ENCODE data around the gene PNMT. TPM values are rescaled to one million over a fixed set of nuclear protein-coding genes. Genes with fewer than 3 reads are reported as not detected.
"Not testable (repeated sequence)": the region's sequence is repeated elsewhere in the genome, so short reads cannot be mapped to it uniquely, and the experiment has no call there.

Gene PNMT
- total RNA-seq, 2 experiments from 2014 or later: not detected

DNA sequence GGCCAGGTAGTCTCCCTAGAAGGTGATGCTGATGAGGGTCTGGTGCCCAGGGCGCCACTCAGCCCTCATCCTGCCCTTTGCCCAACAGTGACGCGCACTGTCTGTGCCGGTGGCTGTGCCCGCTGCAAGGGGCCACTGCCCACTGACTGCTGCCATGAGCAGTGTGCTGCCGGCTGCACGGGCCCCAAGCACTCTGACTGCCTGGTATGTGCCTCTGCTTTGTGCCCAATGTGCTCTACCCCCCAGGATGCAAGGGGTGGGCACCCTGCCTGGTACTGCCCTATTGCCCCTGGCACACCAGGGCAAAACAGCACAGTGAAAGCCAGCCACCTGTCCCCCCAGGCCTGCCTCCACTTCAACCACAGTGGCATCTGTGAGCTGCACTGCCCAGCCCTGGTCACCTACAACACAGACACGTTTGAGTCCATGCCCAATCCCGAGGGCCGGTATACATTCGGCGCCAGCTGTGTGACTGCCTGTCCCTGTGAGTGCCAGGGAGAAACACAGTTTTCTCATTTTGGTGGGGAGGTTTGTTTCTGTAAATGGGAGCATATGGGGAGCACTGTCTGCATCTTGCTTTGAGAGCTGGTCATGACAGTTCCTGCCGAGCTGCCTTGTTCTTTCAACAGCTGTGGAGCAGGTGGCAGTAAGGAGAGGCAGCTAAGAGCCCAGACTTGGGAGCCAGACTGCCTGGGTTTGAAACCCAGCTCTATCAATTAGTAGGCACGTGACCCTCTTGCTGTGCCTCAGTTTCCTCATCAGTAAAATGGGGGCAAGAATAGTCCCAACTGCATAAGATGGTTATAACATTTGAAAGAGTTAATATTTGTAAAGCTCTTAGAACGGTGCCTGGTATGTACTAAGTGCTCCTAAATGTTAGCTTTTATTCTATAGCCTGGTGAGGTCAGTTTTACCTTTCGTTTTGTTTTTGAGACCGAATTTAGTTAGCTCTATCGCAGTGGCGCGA is 42.0 kb downstream of the PNMT start:
- CTCF ChIA-PET (ENCODE audit: unreplicated experiment): no interaction called here
- no TSS peak for BruUV-seq (replicated peaks)
- no peaks in the 10 kb centered on the region for H3K9me2 ChIP-seq (ENCODE audit: insufficient read depth, low read length)
- H3K4me1 ChIP-seq (ENCODE audit: insufficient read depth, low read length, poor library complexity, severe bottlenecking): no peaks in the 10 kb centered on the region
- no peaks in the 10 kb centered on the region for H3K9me3 ChIP-seq (ENCODE audit: low read length)
- DNase-seq (ENCODE audit: low spot score): no peak
- intact Hi-C loops (cut with micrococcal nuclease; ENCODE audit: unreplicated experiment): no loop called here
- TF ChIP-seq, protein P1, sequence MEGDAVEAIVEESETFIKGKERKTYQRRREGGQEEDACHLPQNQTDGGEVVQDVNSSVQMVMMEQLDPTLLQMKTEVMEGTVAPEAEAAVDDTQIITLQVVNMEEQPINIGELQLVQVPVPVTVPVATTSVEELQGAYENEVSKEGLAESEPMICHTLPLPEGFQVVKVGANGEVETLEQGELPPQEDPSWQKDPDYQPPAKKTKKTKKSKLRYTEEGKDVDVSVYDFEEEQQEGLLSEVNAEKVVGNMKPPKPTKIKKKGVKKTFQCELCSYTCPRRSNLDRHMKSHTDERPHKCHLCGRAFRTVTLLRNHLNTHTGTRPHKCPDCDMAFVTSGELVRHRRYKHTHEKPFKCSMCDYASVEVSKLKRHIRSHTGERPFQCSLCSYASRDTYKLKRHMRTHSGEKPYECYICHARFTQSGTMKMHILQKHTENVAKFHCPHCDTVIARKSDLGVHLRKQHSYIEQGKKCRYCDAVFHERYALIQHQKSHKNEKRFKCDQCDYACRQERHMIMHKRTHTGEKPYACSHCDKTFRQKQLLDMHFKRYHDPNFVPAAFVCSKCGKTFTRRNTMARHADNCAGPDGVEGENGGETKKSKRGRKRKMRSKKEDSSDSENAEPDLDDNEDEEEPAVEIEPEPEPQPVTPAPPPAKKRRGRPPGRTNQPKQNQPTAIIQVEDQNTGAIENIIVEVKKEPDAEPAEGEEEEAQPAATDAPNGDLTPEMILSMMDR (conservative IDR thresholded peaks at IDR 0.05; ENCODE audit: low read length): no peak
- TF ChIP-seq EZH2phosphoT487 (IDR thresholded peaks at IDR 0.05; ENCODE audit: borderline replicate concordance, low read depth, low read length): no peak
- POLR2A ChIA-PET: interaction anchor here (0.9 kb wide), 2 partner anchors 10 to 15 kb away, joined by 3 to 4 read pairs; no protein-coding TSS in a partner anchor
- H2AFZ ChIP-seq (ENCODE audit: low read length): no peak overlapping the region
- no peak overlapping the region for H3K27ac ChIP-seq (ENCODE audit: low read depth, low read length, poor library complexity, severe bottlenecking)
- H3K4me3 ChIP-seq (ENCODE audit: low read depth, low read length, poor library complexity, severe bottlenecking): no peak overlapping the region
- H3K4me2 ChIP-seq (ENCODE audit: low read length): no peak overlapping the region
- H4K20me1 ChIP-seq (ENCODE audit: insufficient read depth, low read length): no peaks in the 10 kb centered on the region
- no peaks in the 10 kb centered on the region for H3K36me3 ChIP-seq (ENCODE audit: insufficient read depth, low read length)
- H3K79me2 ChIP-seq (ENCODE audit: insufficient read depth, low read depth, low read length): no peaks in the 10 kb centered on the region

DNA sequence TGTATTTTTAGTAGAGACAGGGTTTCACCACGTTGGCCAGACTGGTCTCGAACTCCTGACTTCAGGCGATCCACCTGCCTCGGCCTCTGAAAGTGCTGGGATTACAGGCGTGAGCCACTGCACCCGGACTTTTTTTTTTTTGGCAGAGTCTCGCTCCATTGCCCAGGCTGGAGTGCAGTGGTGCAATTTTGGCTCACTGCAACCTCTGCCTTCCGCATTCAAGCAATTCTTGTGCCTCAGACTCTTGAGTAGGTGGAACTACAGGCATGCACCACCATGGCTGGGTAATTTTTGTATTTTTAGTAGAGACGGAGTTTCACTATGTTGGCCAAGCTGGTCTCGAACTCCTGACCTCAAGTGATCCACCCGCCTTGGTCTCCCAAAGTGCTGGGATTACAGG is 42.8 kb downstream of the PNMT start:
- CTCF ChIA-PET (ENCODE audit: unreplicated experiment); H3K79me2 ChIP-seq (ENCODE audit: insufficient read depth, low read depth, low read length); H3K27ac ChIP-seq (ENCODE audit: low read depth, low read length, poor library complexity, severe bottlenecking); H3K4me3 ChIP-seq (ENCODE audit: low read depth, low read length, poor library complexity, severe bottlenecking); H4K20me1 ChIP-seq (ENCODE audit: insufficient read depth, low read length); DNase-seq (ENCODE audit: low spot score); H3K36me3 ChIP-seq (ENCODE audit: insufficient read depth, low read length); H3K4me2 ChIP-seq (ENCODE audit: low read length); BruUV-seq (replicated peaks); H3K9me2 ChIP-seq (ENCODE audit: insufficient read depth, low read length); intact Hi-C loops (cut with micrococcal nuclease; ENCODE audit: unreplicated experiment); H3K9me3 ChIP-seq (ENCODE audit: low read length); H2AFZ ChIP-seq (ENCODE audit: low read length); H3K4me1 ChIP-seq (ENCODE audit: insufficient read depth, low read length, poor library complexity, severe bottlenecking): not testable (repeated sequence)
- POLR2A ChIA-PET: interaction anchor here (0.9 kb wide), 2 partner anchors 11 to 16 kb away, joined by 3 to 4 read pairs; no protein-coding TSS in a partner anchor

DNA sequence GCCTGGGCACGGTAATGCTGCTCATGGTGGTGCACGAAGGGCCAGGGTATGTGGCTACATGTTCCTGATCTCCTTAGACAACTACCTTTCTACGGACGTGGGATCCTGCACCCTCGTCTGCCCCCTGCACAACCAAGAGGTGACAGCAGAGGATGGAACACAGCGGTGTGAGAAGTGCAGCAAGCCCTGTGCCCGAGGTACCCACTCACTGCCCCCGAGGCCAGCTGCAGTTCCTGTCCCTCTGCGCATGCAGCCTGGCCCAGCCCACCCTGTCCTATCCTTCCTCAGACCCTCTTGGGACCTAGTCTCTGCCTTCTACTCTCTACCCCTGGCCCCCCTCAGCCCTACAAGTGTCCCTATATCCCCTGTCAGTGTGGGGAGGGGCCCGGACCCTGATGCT is 43.6 kb downstream of the PNMT start:
- TF ChIP-seq, protein P1 (conservative IDR thresholded peaks at IDR 0.05; ENCODE audit: low read length): no peak
- TF ChIP-seq EZH2phosphoT487 (IDR thresholded peaks at IDR 0.05; ENCODE audit: borderline replicate concordance, low read depth, low read length): no peak
- no peak overlapping the region for H3K4me3 ChIP-seq (ENCODE audit: low read depth, low read length, poor library complexity, severe bottlenecking)
- H3K9me2 ChIP-seq (ENCODE audit: insufficient read depth, low read length): no peaks in the 10 kb centered on the region
- H4K20me1 ChIP-seq (ENCODE audit: insufficient read depth, low read length): no peaks in the 10 kb centered on the region
- H3K27ac ChIP-seq (ENCODE audit: low read depth, low read length, poor library complexity, severe bottlenecking): no peak overlapping the region
- H3K4me1 ChIP-seq (ENCODE audit: insufficient read depth, low read length, poor library complexity, severe bottlenecking): no peaks in the 10 kb centered on the region
- CTCF ChIA-PET (ENCODE audit: unreplicated experiment): no interaction called here
- POLR2A ChIA-PET: no interaction called here
- no peak overlapping the region for H3K4me2 ChIP-seq (ENCODE audit: low read length)
- H3K79me2 ChIP-seq (ENCODE audit: insufficient read depth, low read depth, low read length): no peaks in the 10 kb centered on the region
- intact Hi-C loops (cut with micrococcal nuclease; ENCODE audit: unreplicated experiment): no loop called here
- no peaks in the 10 kb centered on the region for H3K9me3 ChIP-seq (ENCODE audit: low read length)
- no peak for DNase-seq (ENCODE audit: low spot score)
- H3K36me3 ChIP-seq (ENCODE audit: insufficient read depth, low read length): no peaks in the 10 kb centered on the region
- BruUV-seq (replicated peaks): no TSS peak
- no peak overlapping the region for H2AFZ ChIP-seq (ENCODE audit: low read length)
